HUES48 (cell line): Measurements from ENCODE around the gene HRK.

Experiments used
- H3K27ac ChIP-seq: one replicate; pipeline ENCODE4 v1.7.0; 2013; ENCODE audit warnings: low read depth, low read length, inconsistent platforms
- H3K27me3 ChIP-seq: 2 replicates; pipeline ENCODE4 v1.6.1; 2013; ENCODE audit warnings: mild to moderate bottlenecking, low read length; ENCODE audit not compliant: control insufficient read depth, insufficient read depth
- H3K36me3 ChIP-seq: 2 replicates; pipeline ENCODE4 v1.6.1; 2013; ENCODE audit warnings: low read length; ENCODE audit not compliant: control insufficient read depth, insufficient read depth
- H3K4me1 ChIP-seq: 2 replicates; pipeline ENCODE4 v1.6.1; 2013; ENCODE audit warnings: mild to moderate bottlenecking, low read length; ENCODE audit not compliant: control insufficient read depth, insufficient read depth
- H3K4me3 ChIP-seq: 2 replicates; pipeline ENCODE4 v1.5.1; 2013; ENCODE audit warnings: mild to moderate bottlenecking, low read depth, low read length
- H3K9ac ChIP-seq: 2 replicates; pipeline ENCODE4 v1.6.1; 2013; ENCODE audit warnings: mild to moderate bottlenecking, low read depth, low read length, moderate library complexity
- H3K9me3 ChIP-seq: 2 replicates; pipeline ENCODE4 v1.6.1; 2013; ENCODE audit warnings: low read length; ENCODE audit not compliant: control insufficient read depth, insufficient read depth

Gene HRK

GRCh38 chr12:116843085-116843484 is 38.2 kb downstream of the HRK start:
- no peak overlapping the region for H3K9ac ChIP-seq
- no peaks in the 10 kb centered on the region for H3K27me3 ChIP-seq
- no peaks in the 10 kb centered on the region for H3K9me3 ChIP-seq
- H3K4me1 ChIP-seq = no peaks in the 10 kb centered on the region
- no peak overlapping the region for H3K27ac ChIP-seq
- H3K4me3 ChIP-seq = no peak overlapping the region
- H3K36me3 ChIP-seq = no peaks in the 10 kb centered on the region

- Histone ChIP-seq H3K9ac (no peak overlapping the region), H3K4me1 (peaks cover 8% of the 10 kb centered on the region; the same call in 1 of the 2 replicates), H3K27me3 (no peaks in the 10 kb centered on the region), H3K4me3 (no peak overlapping the region), H3K27ac (no peak overlapping the region), H3K36me3 (peaks cover 12% of the 10 kb centered on the region), H3K9me3 (no peaks in the 10 kb centered on the region)
Observed at GRCh38 chr12:116839287-116839830, 41.9 kb downstream of the HRK start.

GRCh38 chr12:116838365-116838764 is 42.9 kb downstream of the HRK start:
- Histone ChIP-seq H3K9me3 (no peaks in the 10 kb centered on the region), H3K4me3 (no peak overlapping the region), H3K27ac (no peak overlapping the region), H3K36me3 (peaks cover 15% of the 10 kb centered on the region), H3K4me1 (peaks cover 8% of the 10 kb centered on the region; the same call in 1 of the 2 replicates), H3K27me3 (no peaks in the 10 kb centered on the region), H3K9ac (no peak overlapping the region)

GRCh38 chr12:116837097-116837496 is 44.1 kb downstream of the HRK start:
- Histone ChIP-seq H3K9ac (no peak overlapping the region), H3K9me3 (no peaks in the 10 kb centered on the region), H3K4me1 (peaks cover 8% of the 10 kb centered on the region; the same call in 1 of the 2 replicates), H3K27me3 (no peaks in the 10 kb centered on the region), H3K4me3 (no peak overlapping the region), H3K27ac (peak overlapping the region; percentile 42), H3K36me3 (peaks cover 15% of the 10 kb centered on the region)

- no peak overlapping the region for H3K27ac ChIP-seq
- no peaks in the 10 kb centered on the region for H3K9me3 ChIP-seq
- peaks cover 15% of the 10 kb centered on the region for H3K36me3 ChIP-seq
- no peaks in the 10 kb centered on the region for H3K27me3 ChIP-seq
- no peak overlapping the region for H3K4me3 ChIP-seq
- H3K9ac ChIP-seq = no peak overlapping the region
- peaks cover 8% of the 10 kb centered on the region; the same call in 1 of the 2 replicates for H3K4me1 ChIP-seq
Observed at GRCh38 chr12:116835484-116835883, 45.8 kb downstream of the HRK start.

- H3K4me1 ChIP-seq = peaks cover 8% of the 10 kb centered on the region; the same call in 1 of the 2 replicates
- H3K4me3 ChIP-seq = no peak overlapping the region
- H3K9me3 ChIP-seq = no peaks in the 10 kb centered on the region
- no peaks in the 10 kb centered on the region for H3K27me3 ChIP-seq
- no peak overlapping the region for H3K27ac ChIP-seq
- H3K36me3 ChIP-seq = peaks cover 15% of the 10 kb centered on the region
- H3K9ac ChIP-seq = no peak overlapping the region
Observed at GRCh38 chr12:116833474-116833873, 47.8 kb downstream of the HRK start.

GRCh38 chr12:116832353-116832752 is 48.9 kb downstream of the HRK start:
- Histone ChIP-seq H3K36me3 (peaks cover 15% of the 10 kb centered on the region), H3K4me3 (no peak overlapping the region), H3K9me3 (no peaks in the 10 kb centered on the region), H3K27me3 (no peaks in the 10 kb centered on the region), H3K9ac (no peak overlapping the region), H3K27ac (no peak overlapping the region), H3K4me1 (peaks cover 5% of the 10 kb centered on the region; the same call in 1 of the 2 replicates)

- H3K9ac ChIP-seq = no peak overlapping the region
Observed at GRCh38 chr12:116827432-116827831, 53.8 kb downstream of the HRK start.

GRCh38 chr12:116821291-116821690 is 60.0 kb downstream of the HRK start:
- Histone ChIP-seq H3K4me3 (no peak overlapping the region), H3K27ac (no peak overlapping the region), H3K9me3 (no peaks in the 10 kb centered on the region), H3K4me1 (peaks cover 8% of the 10 kb centered on the region), H3K27me3 (no peaks in the 10 kb centered on the region), H3K9ac (no peak overlapping the region), H3K36me3 (no peaks in the 10 kb centered on the region)

More at GRCh38 chr12:116827432-116827831, 53.8 kb downstream of the HRK start:
- no peaks in the 10 kb centered on the region for H3K9me3 ChIP-seq
- no peaks in the 10 kb centered on the region for H3K27me3 ChIP-seq
- H3K36me3 ChIP-seq = no peaks in the 10 kb centered on the region
- no peak overlapping the region for H3K4me3 ChIP-seq
- no peak overlapping the region for H3K27ac ChIP-seq
- H3K4me1 ChIP-seq = no peaks in the 10 kb centered on the region

GRCh38 chr12:116820064-116820656 is 61.1 kb downstream of the HRK start:
- H3K27ac ChIP-seq = no peak overlapping the region
- peaks cover 8% of the 10 kb centered on the region for H3K4me1 ChIP-seq
- H3K27me3 ChIP-seq = no peaks in the 10 kb centered on the region
- no peaks in the 10 kb centered on the region for H3K9me3 ChIP-seq
- no peak overlapping the region for H3K4me3 ChIP-seq
- no peak overlapping the region for H3K9ac ChIP-seq
- no peaks in the 10 kb centered on the region for H3K36me3 ChIP-seq

GRCh38 chr12:116818948-116819832 is 62.1 kb downstream of the HRK start:
- peak overlapping the region; percentile 99 for H3K9ac ChIP-seq
- no peaks in the 10 kb centered on the region for H3K36me3 ChIP-seq
- H3K27me3 ChIP-seq = no peaks in the 10 kb centered on the region
- H3K4me1 ChIP-seq = peaks cover 8% of the 10 kb centered on the region
- H3K27ac ChIP-seq = peak overlapping the region; percentile 100
- peak overlapping the region; percentile 100 for H3K4me3 ChIP-seq
- H3K9me3 ChIP-seq = no peaks in the 10 kb centered on the region
